G401.6 (cell line): Measurements from ENCODE around the gene TGFB1.
"Not testable (repeated sequence)": the region's sequence is repeated elsewhere in the genome, so short reads cannot be mapped to it uniquely, and the experiment has no call there.

Source experiments
- FAIRE-seq: peaks from 2 replicates; lab custom pipeline; 2012; peaks lifted over from hg19 to GRCh38; lab: Jason Lieb, UNC

Gene TGFB1

DNA sequence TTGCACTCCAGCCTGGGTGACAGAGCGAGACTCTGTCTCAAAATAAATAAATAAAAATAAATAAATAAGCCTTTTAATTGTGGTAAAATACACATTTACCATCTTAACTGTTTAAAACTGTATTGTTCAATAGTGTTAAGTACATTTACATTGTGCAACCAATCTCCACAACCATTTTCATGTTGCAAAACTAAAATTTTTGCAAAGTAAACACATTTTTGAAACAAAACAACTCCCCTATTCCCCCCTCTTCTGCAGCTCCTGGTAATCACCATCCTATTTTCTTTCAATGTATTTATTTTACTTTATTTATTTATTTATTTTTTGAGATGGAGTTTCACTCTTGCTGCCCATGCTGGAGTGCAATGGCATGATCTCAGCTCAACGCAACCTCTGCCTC is 16.0 kb upstream of the TGFB1 start:
- no peak for FAIRE-seq

DNA sequence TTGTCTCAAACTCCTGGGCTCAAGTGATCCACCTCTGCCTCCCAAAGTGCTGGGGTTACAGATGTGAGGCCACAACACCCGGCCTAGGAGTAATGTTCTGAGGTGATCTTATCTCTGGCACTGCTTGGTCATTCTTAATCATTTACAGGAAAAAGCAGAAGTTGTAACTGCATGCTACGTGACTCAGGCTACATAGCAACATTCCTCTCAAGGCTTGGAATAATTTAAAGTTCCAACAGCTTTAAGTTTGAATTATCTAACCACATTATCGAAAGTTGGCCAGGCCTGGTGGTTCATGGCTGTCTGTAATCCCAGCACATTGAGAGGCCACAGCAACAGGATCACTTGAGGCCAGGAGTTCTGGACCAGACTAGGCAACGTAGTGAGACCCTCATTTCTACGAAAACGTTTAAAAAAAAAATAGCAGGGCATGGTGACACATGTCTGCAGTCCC is 14.2 kb upstream of the TGFB1 start:
- FAIRE-seq: no peak

DNA sequence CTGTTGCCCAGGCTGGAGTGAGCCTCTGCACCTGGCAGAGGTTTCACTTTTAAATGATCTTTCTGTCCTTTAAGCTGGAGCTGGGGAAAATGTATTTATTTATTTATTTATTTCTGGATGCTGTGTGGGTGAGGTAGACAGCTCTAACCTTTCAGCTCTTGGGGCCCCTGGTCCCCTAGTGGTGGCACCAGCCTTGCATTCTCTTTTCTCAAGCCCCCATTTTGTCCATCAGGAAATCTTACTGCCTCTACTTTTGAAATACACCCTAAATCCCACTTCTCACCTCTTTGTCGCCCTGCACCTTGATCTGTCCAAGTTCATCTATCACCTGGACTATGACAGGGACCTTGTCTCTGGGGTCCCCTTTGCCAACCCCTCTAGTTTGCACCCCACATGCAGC is 12.4 kb upstream of the TGFB1 start:
- FAIRE-seq: no peak

DNA sequence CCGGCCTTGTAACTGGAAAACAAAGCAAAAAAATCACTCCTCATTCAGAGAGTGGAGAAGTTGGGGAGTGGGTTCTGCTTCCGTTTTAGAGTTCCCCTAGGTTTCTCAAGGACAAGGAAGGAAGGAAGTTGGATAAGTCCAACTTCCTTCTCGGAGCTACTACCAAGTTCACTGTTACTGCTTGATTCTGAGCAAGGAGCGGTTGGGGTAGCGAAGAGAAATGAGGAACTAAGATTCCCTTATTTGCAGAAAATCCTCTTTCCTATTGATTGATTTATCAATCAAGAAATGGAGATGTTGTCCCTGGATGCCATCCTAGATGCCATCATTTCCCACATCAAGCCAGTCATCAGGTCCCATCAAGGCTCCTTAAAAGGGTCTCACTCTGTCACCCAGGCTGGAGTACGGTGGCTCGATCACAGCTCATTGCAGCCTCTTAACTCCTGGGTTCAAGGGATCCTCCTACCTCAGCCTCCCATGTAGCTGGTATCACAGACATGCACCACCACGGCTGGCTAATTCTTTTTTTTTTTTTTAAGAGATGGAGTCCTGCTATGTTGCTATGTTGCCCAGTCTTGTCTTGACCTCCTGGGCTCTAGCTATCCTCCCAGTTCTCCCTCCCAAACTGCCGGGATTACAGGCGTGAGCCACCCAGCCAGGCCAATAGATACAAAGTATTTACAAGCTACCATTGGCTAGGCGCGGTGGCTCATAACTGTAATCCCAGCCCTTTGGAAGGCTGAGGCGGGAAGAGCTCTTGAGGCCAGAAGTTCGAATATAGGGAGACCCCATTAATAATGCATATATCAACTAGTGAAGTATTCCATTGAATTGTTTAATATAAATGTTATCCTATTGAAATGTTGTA is 11.0 kb upstream of the TGFB1 start:
- FAIRE-seq: no peak

DNA sequence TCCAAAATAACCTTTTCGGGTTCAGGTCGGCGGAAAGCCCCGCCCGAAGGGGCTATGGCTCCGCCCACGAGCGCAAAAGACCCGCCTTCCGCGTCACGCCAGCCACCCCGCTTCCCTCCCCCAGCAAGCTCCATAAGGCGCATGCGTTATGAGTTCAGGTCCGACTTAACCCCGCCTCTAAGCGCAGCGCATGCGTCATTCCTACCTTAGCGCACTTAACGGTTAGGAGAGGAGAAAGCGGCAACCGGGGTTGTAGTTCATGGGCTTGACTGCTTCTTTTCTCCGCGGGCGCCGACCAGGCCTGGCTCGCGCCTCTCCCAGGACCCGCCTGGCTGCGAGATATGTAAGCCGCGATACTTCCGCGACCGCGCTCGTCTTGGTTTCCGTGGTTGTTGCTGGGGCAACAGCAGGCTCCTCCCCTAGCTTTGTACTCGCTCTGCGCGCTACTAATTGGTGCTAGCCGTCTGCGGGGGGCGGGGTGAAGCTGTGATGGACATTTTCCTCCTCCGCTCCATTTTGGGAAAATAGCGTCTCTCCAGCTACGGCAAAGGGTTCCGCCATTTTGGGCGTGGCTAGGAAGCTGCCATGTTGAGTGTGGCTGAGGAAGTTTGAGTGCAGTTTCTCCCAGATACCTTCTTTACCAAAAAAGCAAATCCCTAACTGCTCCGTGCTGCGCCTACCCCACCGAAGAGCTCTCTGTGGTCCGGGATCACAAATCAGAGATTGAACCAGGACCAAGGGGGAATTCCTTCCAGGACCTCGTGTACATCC is 10.2 kb upstream of the TGFB1 start, which contains the start of gene B9D2:
Gene B9D2 (minus strand): TSS at position 397 of the 771 bp plus-strand sequence. CDS start 630 bp downstream, outside the sequence.
- FAIRE-seq: peak; percentile 96

DNA sequence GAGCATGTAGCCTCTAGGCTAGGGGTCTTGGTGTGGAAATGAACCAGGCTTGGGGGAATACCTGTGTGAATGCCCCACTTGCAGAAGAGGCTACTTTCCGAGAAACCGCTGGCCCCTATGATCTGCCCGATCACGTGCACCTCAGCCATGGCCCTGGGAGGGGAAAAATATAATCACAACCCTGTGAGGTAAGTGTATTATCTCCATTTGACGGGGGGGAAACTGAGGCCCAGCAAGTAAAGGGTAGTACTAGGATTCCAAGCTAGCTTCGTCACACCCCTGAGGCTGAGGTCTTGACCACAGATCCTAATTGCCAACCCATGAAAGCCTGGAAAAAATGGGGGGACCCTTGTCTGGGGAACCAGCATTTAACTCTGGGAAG is 9.6 kb upstream of the TGFB1 start:
- FAIRE-seq: no peak

DNA sequence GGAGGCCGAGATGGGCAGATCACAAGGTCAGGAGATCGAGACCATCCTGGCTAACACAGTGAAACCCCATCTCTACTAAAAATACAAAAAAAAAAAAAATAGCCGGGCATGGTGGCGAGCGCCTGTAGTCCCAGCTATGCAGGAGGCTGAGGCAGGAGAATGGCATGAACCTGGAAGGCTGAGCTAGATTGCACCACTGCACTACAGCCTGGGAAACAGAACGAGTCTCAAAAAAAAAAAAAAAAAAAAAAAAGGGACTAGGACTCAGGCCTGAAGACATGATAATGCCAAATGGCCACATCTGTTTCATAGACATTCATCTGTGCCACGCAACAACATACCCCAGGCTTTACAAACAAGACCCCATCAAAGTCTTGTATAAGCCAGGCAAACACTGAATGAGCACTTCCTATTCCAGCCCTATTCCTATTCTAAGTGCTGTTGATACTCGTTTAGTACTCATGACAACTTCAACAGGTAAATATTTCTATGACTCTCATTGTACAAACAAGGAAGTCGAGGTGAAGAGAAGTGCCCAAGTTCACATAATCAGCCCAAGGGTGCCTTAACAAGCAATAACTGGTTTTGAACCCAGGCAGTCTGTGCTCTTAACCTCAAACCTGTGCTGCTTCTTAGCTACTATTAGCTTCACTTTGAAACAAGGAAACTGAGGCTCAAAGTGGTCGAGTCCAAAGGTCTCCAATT is 8.6 kb upstream of the TGFB1 start:
- FAIRE-seq: no peak

DNA sequence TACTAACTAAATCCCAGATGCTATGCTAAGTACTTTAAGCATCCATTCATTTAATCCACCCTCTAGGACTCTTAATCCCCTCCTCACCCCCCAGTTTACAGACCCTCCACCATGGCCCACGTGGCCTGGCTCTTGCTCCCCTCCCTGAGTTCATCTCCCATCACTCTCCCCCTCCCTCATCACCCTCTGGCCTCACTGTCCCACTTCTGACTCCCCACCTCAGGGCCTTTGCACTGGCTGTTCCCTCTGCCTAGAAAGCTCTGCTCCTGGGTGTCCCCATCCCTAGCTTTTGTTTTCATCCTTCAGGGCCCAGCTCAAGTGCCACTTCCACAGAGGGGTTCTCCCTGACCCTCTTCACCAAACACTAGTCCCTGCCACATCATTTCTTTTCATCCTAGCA is 6.0 kb upstream of the TGFB1 start:
- no peak for FAIRE-seq

DNA sequence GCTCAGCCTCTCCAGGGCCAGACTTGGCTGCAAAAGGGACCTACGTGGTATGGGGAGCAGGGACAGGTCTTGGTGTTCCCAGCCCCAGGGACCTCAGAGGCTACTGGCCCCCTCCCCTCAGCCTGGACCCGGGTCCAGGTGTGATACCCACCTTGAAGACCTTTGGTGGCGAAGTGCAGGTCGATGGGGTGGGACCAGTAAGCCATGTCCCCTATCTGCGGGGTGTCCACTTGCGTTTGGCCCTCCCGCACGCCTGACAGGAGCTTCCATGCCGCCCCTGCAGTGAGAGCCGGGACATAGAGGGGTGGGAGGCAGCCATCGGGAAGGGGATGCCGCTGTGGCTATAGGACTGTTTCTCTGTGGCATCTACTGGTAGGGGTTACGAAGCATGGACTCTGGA is 4.0 kb upstream of the TGFB1 start:
- FAIRE-seq: no peak

DNA sequence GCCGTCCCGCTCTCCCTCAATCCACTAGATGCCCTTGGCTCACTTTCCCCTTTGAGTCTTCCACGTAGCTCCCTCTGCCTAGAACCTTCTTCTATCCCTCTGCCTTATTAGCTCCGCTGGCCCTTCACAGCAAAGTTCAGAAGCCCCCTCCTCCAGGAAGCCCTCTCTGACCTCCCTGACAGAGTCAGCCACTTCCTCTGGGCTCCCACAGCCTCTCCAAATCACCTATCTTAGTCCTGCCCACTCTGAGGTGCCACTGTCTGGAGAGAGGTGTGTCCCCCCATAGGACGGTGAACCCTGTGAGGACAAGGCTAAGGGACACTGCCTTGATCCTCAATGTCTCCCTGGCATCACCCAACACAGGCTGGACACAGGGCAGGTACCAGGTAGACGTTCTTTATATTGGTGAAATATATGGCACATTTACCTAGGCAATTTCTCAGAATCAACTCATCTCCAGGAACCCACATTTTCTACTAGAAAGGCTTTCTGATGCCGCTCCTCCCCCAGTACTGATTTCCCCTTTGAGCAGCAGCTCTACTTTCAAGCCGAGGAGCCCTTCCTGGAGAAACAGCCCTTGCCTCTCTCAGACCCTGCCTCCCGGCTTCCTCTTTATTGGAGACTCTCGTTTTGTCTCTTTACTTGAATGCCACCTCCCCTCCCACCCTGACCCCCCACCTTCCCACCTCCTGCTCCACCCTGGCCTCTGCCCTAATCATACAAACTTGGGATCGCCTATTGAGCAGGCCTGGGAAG is 3.4 kb upstream of the TGFB1 start:
- no peak for FAIRE-seq

DNA sequence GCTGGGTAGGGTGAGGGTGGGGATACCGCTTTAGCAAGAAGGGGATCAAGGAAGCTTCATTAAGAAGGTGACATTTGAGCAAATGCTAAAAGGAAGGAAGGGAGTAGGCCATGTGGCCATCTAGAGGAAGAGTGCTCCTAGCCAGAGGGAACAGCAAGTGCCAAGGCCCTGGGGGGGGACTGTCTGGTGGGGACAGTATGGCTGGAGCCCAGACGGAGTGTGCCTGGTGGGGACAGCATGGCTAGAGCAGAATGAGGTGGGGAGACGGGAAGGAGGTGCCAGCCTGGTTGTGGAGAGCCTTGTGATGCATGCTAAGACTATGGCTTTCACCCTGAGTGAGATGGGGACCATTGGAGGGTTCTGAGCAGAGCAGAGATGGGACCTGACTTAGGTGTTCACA is 2.1 kb upstream of the TGFB1 start:
- FAIRE-seq: no peak

DNA sequence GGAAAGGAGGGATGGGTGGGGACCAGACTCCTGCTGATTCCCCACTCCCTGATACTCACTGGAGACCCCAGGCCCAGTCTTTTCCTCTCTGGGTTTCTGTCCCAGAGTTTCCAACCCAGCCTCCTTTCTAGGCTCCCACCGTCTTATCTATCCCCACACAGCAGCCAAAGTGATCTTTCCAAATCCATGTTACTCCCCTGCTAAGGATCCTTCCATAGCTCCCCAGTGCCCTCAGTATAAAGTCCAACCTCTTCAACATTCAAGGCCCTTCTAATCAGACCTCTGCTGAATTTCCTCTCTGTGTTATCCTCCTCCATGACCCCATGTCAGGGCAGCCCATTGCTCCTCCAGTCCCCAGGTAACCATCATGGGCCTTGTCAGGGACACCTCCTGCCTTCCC is 1.3 kb upstream of the TGFB1 start:
- no peak for FAIRE-seq

DNA sequence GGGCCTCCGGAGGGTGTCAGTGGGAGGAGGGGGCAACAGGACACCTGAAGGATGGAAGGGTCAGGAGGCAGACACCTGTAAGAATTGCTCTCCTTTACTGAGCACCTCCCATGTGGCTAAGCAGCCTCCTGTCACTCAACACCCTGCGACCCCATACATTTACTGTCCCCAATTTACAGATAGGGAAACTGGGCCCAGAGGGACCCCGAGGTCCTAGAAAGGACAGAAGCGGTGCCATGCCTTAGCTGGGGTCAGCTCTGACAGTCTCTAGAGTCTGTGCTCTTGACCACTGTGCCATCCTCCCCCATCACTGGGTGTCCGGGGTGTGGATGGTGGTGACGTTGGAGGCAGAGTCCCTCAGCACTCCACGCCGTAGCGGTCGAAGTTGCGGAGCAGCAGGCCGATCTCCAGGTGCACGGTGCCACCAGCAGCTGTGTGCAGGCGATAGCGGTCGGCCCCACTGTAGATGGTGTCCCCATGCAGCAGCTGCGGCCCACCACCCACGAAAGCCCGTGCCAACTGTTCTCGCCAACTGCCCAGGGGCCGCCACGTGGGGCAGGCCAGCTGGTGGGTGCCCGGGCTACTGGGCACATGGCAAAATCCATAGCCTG is 726 bp upstream of the TGFB1 start:
- no peak for FAIRE-seq

DNA sequence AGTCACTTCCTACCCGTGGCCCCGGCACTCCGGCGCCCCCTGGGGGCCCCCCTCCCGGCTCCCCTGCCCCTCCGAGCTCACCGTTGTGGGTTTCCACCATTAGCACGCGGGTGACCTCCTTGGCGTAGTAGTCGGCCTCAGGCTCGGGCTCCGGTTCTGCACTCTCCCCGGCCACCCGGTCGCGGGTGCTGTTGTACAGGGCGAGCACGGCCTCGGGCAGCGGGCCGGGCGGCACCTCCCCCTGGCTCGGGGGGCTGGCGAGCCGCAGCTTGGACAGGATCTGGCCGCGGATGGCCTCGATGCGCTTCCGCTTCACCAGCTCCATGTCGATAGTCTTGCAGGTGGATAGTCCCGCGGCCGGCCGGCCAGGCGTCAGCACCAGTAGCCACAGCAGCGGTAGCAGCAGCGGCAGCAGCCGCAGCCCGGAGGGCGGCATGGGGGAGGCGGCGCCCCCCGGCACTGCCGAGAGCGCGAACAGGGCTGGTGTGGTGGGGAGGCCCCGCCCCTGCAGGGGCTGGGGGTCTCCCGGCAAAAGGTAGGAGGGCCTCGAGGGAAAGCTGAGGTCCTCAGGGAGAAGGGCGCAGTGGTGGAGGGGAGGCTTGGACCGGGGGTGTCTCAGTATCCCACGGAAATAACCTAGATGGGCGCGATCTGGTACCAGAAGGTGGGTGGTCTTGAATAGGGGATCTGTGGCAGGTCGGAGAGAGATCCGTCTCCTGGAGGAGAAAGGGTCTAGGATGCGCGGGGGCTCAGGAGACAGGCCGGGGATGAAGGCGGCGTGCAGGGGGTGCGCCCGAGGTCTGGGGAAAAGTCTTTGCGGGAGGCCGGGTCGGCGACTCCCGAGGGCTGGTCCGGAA is 885 bp downstream of the TGFB1 start:
- no peak for FAIRE-seq

DNA sequence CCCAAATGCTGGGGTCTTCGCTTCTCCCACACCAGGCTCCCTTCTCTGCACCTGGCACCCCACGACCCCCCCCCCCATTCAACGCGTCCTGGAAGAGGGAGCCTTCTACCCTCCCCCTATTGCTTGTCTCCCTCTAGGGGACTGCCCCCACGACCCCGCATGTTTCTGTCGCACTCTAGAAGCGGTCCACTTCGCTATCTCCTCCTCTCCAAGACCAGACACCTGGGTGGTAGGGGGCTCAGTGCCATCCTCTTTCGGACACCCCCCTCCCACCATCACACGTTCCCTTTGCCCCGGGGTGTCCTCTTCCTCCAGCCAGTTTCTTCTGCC is 1.5 kb downstream of the TGFB1 start:
- no peak for FAIRE-seq

DNA sequence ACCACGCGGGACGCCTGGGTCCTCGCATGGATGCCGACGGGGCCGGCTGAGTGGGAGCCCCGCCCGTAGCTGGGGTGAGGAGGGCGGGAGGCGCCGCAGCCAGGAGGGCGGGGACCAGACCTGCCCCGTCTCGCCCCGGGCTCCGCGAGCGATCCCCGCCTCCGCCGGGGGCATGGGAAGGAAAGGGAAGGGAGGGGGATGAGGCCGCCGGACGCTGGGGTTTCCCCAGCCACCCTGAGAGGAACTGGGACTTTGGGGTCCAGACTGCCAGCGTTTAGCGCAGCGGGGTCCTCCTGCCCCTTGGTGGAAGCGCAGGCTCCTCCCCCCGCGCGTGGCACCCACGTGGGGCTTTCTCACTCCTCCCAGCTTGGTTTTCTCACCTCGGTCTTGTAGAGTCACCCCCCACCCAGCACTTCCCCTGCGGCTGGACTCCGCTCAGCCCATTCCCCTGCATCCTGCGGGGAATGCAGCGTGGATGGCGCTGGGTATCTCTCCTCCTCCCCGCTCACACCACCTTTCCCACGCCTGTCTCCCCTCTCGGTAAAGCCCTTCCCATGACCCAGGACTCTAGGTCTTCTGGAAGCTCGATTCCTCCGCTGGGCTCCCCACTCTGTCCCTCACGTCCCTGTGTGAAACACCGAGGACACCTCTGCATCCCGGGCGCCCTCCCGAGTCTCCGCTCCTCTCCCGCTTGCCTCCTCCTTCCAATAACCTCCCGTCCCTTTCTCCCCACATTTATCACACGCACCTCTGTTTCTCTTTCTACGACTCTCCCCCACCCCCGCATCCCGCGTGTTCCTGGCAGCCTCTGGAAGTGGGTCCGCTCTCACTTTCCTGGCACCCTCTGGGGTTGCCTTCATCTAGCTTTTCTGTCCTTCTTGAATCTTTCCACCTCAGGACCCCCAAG is 2.1 kb downstream of the TGFB1 start:
- no peak for FAIRE-seq

DNA sequence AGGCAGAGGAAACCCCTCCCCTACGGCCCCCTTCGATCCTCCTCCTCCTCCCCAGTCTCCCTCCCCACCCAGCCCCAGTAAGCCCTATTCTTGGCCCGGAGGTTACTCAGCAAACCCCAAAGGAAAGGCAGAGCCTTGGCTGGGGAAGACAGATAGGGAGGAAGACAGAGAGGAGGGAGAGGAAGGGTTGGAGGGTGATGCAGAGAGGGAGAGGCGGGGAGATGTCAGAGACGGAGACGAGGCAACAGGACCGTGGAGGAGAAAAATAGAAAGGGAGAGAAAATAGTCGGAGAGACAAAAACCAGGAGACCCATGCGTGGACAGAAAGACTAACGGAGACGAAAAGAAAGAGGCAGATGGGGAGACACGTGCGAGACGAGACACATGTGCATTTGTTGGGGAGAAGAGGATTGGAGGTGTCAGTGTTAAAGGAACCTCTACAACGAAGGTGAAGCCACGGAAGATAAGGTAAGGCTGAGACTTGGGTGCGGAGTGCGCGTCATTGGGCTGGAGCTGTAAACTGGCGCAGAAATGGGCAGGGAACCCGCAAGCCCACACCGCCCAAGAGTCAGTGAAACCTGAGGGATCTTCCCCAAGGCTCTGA is 2.9 kb downstream of the TGFB1 start:
- FAIRE-seq: no peak

DNA sequence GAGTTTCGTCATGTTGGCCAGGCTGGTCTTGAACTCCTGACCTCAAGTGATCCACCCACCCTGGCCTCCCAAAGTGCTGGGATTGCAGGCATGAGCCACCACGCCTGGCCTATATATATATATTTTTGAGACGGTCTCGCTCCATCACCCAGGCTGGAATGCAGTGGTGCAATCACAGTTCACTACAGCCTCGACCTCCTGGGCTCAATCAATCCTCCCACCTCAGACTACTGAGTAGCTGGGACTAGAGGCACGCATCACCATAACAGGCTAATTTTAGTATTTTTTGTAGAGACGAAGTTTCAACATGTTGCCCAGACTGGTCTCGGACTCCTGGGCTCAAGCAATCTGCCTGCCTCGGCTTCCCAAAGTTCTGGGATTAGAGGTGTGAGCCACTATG is 6.8 kb downstream of the TGFB1 start:
- not testable (repeated sequence) for FAIRE-seq

DNA sequence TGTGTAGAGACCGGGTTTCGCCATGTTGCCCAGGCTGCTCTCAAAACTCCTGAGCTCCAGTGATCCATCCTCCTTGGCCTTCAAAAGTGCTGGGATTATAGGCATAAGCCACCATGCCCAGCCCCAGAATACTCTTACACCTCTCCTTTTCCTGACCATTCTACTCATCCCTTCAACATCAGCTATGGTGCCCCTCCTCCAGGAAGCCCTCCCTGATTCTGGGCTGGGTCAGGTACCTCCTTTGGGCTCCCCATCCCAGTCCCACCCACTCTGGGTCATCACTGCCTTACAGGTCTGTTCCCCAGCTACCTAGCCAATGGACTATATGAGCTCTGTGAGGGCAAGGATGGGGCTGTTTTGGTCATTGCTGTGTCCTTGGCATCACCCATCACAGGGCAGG is 9.6 kb downstream of the TGFB1 start:
- FAIRE-seq: no peak
